HepG2 (cell line): ENCODE data around the gene THSD4.

Experiments used
- ADNP ChIP-seq: sonication (generic); formaldehyde crosslinking; IDR thresholded peaks from 2 replicates; pipeline ENCODE4 v1.4.0; 2020; ENCODE audit warnings: missing genetic modification reagents
- MLLT10 ChIP-seq: sonication (generic); formaldehyde crosslinking; IDR thresholded peaks from 2 replicates; pipeline ENCODE4 v1.4.0; 2020; ENCODE audit warnings: missing genetic modification reagents
- MLX ChIP-seq: IDR thresholded peaks from 2 replicates; pipeline ENCODE4 v1.6.1; 2016
- ZNF263 ChIP-seq: sonication (generic); formaldehyde crosslinking; IDR thresholded peaks from 2 replicates; pipeline ENCODE4 v1.4.0; 2020; ENCODE audit warnings: missing genetic modification reagents
- ZNF280D ChIP-seq: sonication (generic); formaldehyde crosslinking; IDR thresholded peaks from 2 replicates; pipeline ENCODE4 v1.5.1; 2020; ENCODE audit warnings: mild to moderate bottlenecking, missing genetic modification reagents

- no peak for TF ChIP-seq ADNP
- TF ChIP-seq MLLT10 (CRISPR knock-in tag) = no peak
- TF ChIP-seq MLX = no peak
- no peak for TF ChIP-seq ZNF263 (CRISPR knock-in tag)
- no peak for TF ChIP-seq ZNF280D (CRISPR knock-in tag)
These were observed 251.3 kb downstream of the THSD4 start for GRCh38 chr15:71366522-71366921.
